M059J (cell line): ENCODE data around the gene PSMD1. TPM values are rescaled to one million over a fixed set of nuclear protein-coding genes. Genes with fewer than 3 reads are reported as not detected.
"Not testable (repeated sequence)": the region's sequence is repeated elsewhere in the genome, so short reads cannot be mapped to it uniquely, and the experiment has no call there.

ENCODE experiments used
- DNase-seq: peaks from one replicate; pipeline ENCODE4 v3.0.0-alpha.2; 2012; ENCODE audit warnings: low read depth
- total RNA-seq: library from RNA; depleted of rRNA; stranded (reverse); fragments of >200 nt; shearing (Covaris generic); gene quantifications from 2 replicates; pipeline ENCODE4 v1.2.3, GENCODE V29; 2014

Gene PSMD1
- total RNA-seq, 1 experiment from 2014 or later = 109 TPM

GRCh38 chr2:231185050-231185725 lies 128.5 kb downstream of the PSMD1 start:
- no peak for DNase-seq

- DNase-seq = no peak
Measured at GRCh38 chr2:231185886-231186285, 129.2 kb downstream of the PSMD1 start.

GRCh38 chr2:231186325-231186724 lies 129.7 kb downstream of the PSMD1 start:
- DNase-seq = no peak

- peak; percentile 55 for DNase-seq
Measured at GRCh38 chr2:231187736-231188505, 131.3 kb downstream of the PSMD1 start.

GRCh38 chr2:231188506-231189170 lies 132.0 kb downstream of the PSMD1 start:
- no peak for DNase-seq

GRCh38 chr2:231189171-231189530 lies 132.5 kb downstream of the PSMD1 start:
- DNase-seq = no peak

GRCh38 chr2:231189571-231190495 lies 133.2 kb downstream of the PSMD1 start:
- DNase-seq = peak; percentile 58

- DNase-seq = peak; percentile 64
Measured at GRCh38 chr2:231190531-231191197, 134.0 kb downstream of the PSMD1 start.

GRCh38 chr2:231191896-231192872 lies 135.5 kb downstream of the PSMD1 start:
- DNase-seq = peak; percentile 50

- DNase-seq = no peak
Measured at GRCh38 chr2:231193216-231193615, 136.5 kb downstream of the PSMD1 start.

- DNase-seq = no peak
Measured at GRCh38 chr2:231196592-231196991, 139.9 kb downstream of the PSMD1 start.

- DNase-seq = not testable (repeated sequence)
Measured at GRCh38 chr2:231197196-231197595, 140.5 kb downstream of the PSMD1 start.

GRCh38 chr2:231197706-231198290 lies 141.1 kb downstream of the PSMD1 start:
- DNase-seq = no peak

- peak; percentile 68 for DNase-seq
Measured at GRCh38 chr2:231198291-231199173, 141.9 kb downstream of the PSMD1 start, which contains the start of gene ARMC9. Gene ARMC9 (plus strand): TSS chr2:231198631. CDS start chr2:231206239, 7,608 bp downstream.

- peak; percentile 74 for DNase-seq
Measured at GRCh38 chr2:231199219-231199618, 142.6 kb downstream of the PSMD1 start.

GRCh38 chr2:231200805-231201474 lies 144.3 kb downstream of the PSMD1 start:
- peak; percentile 95 for DNase-seq

GRCh38 chr2:231201475-231201814 lies 144.8 kb downstream of the PSMD1 start:
- DNase-seq = peak; percentile 50

GRCh38 chr2:231203087-231203486 lies 146.4 kb downstream of the PSMD1 start:
- DNase-seq = no peak
